DLD1 (cell line): Measurements from ENCODE around the gene SMPD3.

Experiments
- in situ Hi-C: cut with HindIII; loops from 2 replicates; pipeline ENCODE4 v1.10.0; 2017; ENCODE audit warnings: low sequenced_read_pairs

SMPD3 gene

DNA sequence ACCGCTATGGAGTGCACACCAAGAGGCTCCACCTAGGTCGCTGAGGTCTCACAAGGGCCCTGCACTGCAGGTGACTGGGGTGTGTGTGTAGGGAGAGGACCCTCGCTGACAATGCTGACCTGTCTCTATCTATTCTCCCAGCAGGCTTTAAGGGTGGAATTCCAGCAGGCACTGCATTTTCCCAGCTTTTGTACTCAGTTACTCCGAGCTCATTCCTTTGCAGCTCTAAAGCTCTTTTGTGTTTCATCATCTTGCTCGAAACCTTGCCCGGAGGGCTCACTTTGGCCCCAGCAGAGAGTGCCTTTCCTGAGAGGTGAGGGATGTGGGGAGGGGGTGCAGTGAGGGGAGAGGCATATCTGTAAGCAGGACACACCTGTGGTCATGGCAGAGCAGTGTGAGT lies 39.3 kb downstream of the SMPD3 start:
- in situ Hi-C loops, result no loop called here

DNA sequence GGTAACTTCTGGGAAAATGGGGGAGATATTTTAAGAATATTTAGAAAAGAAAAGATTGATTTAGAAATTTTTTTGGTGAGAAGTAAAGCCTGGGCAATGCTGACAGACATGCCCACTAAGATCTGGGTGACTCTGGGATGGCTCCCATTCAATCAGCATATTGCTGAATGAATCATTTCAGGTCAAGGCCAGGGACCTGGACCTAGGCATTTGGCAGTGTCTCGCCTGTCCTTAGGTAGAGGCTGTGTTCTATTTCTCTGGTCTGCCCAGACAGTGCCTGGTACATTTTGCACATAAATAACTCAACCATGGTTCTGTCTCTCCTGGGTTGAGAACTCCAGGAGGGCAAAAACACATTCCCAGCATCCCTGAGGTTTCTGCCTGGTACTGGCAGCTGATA lies 39.9 kb downstream of the SMPD3 start:
- in situ Hi-C loops, result no loop called here

DNA sequence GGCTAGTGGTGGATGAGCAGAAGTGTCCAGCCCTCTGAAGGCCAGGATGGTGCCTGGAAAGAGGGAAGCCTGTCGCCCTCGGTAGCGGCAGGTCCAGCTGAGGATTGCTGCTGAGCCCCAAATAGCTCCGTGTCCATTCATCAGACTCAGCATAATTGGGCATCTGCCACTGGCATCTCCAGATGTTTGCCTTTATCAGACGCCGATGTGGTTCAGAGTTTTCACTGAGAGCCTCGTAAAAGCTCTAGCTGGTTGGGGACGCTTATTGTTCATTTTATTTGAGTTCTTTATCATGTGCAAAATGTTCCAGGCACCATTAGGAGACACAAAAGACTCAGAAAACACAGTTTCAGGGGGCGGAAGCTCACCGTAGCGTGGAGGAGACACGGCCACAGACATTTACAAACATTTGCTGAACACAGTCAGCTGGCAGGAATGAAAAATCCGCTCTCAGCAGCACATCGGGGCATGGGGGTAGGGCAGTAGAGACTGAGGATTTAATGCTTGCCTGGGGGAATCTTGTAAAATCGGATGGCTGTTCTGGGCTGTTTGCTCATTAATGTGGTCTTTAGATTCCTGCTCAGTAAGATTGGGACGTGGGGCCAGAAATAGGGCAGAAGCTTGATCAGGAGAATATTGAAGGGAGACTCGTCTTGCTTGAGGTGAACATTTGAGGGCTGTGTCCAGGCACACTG lies 41.7 kb downstream of the SMPD3 start:
- in situ Hi-C loops, result no loop called here

DNA sequence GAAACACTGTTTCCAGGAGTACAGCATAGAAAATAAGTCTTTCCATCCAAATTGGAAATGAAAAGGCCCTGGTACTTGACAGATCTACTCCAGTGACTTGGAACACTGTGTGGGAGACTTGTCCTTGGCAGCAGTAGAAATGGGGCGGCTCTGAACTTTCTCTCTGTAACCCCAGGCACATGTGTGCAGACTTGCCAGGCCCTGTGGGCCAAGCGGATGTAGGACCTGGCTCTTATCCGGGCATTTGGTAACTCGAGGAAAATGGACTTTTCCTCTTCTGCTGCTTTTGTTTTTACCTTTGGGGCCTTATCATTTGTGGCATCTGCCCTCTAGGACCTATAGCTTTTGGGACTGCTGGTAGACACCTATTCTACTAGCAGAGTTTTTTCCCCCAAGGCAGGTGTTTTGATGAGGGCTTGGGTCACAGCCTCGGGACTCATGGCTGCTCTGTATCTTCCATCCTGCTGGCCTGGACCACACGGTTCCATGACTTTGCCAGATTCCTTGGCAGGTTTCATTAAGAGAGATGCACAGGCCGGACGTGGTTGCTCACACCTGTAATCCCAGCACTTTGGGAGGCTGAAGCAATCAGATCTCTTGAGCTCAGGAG lies 43.5 kb downstream of the SMPD3 start:
- in situ Hi-C loops, result no loop called here

DNA sequence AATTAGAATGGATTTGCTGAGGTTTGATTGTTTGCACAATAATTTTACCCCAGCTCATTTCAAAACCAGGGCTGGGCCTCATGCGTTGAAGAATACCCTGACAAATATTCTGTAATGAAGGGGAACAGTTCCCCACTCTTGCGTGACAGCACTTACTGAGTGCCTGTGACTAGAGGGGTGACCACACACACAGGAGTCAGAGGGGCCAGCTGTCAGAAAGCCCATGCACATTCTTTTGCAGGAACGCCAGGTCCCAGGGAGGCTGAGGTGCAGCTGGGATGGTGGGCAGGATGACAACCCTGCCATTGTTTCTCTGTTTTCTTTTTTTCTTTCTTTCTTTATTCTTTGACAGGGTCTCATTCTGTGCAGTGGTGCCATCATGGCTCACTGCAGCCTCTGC lies 44.6 kb downstream of the SMPD3 start:
- in situ Hi-C loops, result no loop called here

DNA sequence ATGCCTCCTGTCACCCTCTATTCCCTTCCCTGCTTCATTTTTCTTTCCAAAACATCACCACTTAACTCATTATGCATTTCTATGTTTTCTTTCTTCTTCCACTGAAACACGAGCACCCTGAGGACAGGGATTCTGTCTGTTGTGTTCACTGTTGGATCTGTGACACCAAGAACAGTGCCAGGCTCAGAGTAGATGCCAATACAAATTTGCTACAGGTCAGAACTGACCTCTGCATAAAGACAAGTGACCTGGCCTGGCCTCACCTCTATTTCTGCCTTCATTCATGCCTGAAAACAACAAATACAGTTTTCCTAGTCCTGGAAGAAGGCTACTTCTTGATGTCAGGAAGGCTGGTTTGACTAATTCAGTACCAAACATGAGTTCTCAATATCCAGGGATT lies 45.1 kb downstream of the SMPD3 start:
- in situ Hi-C loops, result no loop called here

DNA sequence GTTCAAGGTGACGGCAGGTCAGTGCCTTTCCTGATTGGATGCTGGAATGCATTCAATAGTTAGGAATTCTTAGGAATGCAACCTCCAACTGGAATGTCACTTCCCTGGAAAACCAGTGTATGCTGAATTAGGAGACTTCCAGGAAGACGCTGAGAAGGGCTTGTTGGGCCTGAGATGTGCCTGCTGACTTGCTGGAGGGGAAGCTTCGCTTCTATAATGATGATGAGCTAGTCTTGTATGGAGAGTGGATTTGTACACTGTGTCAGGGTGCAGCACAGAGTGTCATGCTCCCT lies 45.6 kb downstream of the SMPD3 start:
- in situ Hi-C loops, result no loop called here

DNA sequence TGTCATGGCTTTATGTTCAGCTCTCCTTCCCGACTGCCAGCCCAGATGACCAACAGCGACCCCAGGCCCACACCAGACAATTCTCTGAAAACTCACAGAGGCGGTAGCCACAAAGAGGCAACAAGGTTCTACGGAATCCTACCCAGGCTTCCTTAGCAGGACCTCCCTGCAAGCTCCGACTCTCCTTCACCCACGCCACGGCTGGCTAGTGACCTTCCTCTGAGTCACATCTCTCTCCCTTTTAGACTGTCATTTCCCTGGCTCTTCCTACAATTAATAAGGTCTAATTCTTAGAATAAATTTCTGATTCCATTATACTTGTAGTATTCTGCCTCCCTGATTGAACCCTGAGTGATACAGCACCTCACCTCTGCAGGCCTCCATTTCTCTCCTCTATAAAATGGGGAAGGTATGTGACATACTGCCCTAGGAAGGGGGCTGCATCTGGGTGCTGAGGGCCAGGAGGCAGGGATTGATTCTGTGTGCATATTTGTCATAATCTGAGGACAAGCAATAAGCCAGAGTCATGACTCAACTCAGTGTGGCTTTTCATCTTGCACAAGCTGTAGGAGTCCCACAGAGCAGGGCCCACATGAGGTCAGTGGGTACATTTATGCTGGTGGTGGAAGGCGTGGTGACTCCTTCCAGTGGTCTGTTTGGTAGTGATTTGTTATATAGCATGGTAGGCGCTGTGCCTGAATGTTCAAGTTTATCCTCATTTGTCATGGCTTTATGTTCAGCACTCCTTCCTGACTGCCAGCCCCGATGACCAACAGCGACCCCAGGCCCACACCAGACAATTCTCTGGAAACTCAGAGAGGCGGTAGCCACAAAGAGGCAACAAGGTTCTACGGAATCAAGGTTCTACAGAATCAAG lies 46.2 kb downstream of the SMPD3 start:
- in situ Hi-C loops, result no loop called here

DNA sequence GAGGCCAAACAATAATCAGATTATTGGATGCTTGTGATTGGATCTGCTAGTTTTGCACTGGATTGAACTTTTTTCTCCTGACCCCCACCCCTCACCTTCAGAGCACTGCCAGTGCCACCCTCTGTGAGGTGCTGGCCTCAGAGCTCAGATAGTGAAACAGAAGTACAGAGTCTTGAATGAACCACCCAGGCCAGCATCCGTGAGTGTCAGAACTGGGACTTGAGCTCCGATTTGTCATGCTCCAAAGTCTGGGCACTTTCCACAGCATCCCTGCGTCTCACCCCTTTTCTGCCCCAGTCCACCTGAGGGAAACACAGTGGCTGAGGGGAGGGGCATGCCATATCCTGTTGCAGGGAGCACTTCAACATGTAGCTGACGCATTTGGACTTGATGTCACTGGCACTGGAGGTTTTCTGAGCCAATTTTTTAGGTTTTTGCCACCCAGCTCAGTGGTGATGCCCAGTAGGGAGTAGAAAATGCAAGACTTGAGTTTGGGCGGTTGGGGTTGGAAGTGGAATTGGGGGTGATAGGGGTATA lies 47.3 kb downstream of the SMPD3 start:
- in situ Hi-C loops, result no loop called here

DNA sequence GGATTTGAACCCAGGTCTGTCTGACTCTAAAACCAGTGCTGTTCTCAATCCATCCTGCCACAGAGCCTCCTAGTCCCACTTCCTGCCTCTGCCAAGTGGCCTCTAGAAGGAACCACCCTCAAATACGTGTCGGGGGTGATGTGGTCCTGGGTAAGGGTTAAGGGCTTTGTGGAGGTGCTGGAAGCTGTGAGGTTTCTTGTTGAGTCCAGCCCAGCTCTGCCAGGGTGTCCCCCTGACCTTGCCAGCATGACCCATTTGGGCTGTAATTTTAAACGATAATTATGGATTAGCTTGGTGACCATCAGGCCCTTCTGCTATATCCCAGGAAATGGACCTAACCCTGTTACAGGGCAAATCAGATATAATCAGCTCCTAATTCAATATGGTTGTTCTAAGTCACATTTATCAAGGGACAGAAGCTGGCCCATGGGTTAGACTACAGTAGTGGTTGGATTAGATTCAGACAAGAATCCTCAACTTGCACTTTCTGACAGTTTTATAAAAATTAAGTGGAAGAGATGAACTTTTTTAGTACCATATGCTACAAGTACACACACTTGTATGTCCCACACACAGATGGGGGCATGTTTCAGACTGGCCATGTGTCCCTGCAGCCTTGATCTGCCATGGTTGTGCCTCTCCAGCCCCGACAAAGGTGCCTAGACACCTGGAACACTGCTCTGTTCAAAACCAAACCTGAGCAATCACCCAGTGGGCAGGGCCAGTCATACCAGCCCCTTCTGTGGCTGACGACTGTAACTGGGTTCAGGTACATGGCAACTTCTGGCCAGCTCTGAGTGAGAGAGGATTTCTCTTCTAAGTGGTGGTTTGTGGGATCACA lies 48.0 kb downstream of the SMPD3 start:
- in situ Hi-C loops, result no loop called here

DNA sequence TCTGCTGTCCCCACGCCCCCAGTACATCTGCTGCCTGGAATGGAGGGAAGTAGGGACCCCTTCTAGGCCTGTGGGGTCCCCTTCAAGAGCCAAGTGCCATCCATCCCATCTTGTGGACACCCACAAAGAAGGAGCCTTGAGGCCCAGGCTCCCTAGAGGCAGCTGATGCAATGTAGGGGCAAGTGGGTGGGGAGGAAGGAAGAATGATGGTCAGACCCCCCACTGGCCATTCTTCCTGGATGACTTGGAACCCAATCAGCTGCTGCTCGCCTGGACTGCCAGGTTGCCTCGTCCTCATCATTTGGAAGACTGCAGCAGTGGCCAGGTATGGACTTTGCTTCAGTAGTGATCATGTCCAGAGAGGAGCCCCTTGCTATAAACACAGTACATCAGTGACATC lies 48.9 kb downstream of the SMPD3 start:
- in situ Hi-C loops, result no loop called here

DNA sequence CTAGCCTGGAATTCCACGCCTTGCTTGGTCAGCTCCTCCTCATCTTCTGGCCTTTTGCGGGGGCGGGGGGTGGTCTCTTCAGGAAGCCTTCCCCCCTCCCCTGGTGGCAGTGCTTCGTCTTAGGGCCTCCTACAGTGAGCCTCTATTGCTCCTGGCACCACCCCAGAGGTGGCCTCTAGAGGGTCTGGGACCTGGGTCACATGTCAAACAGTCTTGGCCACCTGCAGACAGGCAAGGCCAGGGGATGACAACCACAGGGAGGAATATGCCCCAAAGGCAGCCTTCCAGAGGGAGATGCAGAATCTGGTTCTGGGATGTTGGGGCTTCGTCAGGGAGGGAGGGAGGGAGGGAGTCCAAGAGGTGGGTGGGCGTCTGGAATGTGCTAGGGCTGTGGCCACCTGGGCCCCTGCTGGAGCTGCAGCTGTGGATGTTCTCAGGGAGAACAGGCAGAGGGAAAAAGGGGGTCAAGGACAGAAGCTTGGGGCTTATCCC lies 50.6 kb downstream of the SMPD3 start:
- in situ Hi-C loops, result no loop called here

DNA sequence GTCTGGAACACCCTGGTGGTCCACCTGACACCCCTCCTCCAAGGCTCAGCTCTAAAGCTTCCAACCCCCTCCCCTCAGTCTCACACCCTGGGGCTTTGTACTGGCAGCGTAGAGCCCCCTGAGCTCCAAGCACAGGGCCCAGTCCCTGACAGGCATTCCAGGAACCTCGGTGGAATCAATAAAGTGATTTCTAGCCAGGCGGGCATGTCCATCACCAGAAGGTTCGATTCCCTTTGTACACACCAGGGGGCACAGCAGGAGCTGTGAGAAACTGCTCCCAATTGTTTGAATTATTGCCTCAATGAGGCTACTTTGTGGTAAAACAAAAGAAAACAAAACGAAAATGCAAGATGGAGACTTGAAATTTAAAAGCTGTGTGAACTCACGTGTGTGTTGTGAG lies 51.8 kb downstream of the SMPD3 start:
- in situ Hi-C loops, result no loop called here

DNA sequence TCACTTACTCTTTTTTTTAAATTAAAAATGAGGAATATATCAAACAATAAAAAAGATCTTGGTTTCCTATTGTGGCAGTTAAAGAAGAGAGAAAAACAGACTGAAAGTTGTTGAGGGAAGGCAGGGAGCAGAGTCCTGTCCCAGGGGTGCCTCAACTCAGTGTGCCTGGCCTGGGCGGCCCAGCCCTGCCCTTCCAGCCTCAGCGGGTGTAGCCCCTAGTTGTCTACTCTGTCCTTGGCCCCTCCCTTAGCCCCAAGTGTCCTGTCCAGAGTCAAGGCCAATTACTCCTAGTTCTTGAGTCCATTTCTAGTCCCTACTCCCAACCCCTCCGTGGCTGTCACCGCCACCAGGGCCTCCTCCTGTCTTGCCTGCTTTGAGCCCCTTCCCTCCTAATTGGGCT lies 52.5 kb downstream of the SMPD3 start:
- in situ Hi-C loops, result no loop called here

DNA sequence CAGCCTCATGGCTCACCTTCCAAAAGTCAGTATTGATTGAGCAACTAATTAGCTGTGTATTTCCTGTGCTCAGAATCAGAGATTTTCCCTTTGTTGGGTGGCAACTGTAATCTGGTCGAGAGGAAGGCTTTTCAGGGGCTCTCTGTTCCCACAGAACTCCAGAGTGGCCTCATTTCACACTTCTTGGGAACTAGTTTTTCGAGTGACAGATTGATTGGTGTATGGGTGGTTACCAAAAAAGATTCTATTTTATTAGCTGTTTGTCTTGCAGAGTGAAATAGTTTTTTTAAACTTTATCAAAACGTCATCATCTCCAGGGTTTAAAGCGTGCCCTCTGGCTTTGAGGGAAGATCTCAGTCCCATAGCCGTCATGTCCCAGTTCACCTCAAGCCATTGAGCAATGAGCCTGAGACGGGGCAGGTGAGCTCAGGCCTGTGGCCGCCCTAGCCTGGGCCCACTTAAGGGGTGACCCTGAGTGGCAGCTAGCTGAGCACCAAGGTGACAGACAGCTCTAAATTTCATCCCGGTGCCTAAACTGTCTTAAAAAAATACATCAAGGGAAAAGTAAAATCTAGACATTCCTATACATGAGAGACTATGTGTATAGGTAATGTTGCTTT lies 53.0 kb downstream of the SMPD3 start:
- in situ Hi-C loops, result no loop called here

DNA sequence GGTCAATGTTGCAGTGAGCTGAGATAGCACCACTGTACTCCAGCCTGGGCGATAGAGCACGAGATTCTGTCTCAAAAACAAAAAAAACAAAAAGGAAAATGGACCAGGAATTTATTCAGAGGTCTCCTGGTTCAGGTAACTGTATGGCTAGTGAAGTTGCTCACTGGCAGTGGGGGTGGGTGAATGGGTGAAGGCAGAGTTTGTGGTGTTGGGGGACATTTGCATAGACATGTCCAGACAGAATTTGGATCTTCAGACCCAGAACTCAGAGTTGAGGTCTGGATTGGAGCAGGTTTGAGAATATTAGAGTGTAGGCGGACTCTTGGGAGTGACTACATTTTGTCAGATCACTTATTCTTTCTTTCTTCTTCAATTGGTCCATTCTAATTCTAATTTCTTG lies 55.0 kb downstream of the SMPD3 start:
- in situ Hi-C loops, result no loop called here

DNA sequence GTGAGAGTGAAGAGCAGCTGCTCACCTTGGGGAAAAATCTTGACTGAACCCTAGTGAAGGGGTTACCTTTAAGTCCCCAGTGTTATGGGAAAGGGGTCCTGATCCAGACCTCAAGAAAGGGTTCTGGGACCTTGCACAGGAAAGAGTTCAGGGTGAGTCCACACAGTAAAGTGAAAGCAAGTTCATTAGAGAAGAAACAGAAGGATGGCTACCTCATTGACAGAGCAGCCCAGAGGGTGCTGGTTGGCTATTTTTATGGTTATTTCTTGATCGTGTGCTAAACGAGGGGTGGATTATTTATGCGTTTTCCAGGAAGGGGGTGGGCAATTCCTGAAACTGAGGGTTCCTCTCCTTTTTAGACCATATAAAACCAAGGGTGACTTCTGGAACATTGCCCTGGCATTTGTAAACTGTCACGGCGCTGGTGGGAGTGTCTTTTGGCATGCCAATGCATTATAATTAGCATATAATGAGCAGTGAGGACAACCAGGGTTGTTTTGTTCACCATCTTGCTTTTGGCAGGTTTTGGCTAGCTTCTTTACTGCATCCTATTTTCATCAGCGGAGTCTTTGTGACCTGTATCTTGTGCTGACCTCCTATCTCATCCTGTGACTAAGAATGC lies 58.4 kb downstream of the SMPD3 start:
- in situ Hi-C loops, result no loop called here

DNA sequence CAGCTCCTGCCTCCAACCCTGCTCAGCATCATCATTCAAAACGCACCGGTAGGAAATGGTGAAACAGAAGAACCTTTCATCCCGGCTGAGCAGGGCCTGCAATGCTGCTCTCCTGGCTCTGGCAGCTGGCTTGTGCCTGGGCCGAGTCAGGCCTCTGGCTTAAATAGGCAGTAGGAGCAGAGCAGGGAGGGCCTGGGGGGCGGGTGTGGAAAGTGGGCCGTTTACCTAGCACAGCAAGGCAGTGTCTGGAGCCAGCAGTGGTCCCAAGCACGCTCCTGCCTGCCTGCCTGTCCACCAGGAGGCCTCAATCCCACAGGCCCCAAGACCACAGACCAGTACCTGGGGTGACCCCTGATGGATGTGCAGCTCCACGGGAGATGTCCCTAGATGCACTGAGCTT lies 59.3 kb downstream of the SMPD3 start:
- in situ Hi-C loops, result no loop called here

DNA sequence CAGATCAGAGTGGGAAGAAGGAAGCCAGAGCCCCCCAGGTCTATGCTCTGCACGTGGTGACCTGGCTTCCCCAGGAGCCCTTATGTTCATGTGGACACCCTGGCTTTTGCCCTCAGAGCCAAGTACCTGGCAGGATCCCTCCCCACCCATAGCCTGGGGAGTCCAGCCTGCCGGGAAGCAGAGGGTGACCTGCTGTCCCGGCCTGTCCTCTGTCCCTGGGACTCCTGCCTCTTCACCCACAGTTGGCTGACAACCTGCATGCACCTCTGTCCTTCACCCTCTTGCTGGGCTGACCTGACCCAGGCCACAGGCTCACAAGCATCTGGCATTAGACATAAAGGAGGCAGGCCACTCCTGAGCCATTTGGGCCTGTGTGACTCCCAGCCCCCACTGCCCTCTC lies 60.2 kb downstream of the SMPD3 start:
- in situ Hi-C loops, result no loop called here

DNA sequence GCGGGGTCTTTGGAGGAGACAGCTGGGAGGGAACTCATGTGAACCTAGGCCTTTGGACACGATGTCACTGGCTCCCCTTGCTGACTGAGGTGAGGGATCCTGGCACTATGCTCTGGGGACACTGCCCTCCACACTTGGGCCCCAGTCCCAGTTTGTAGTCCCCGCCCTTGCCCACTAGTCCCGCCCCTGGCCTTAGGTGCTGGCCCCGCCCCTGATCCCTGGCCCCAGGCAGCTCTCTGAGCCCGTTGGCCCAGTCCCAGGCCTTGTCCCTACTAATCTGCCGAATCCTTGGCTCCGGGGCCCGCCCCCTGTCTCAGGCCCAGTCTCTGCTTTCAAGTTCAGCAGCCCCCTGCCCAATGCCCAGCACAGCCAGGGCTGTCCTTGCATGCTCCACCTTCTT lies 61.0 kb downstream of the SMPD3 start:
- in situ Hi-C loops, result no loop called here
